HEK293 (cell line): ENCODE measurements around the gene KLF13.

ENCODE experiments used
- CTCF ChIA-PET: fragments of 350-600 bp; formaldehyde crosslinking; extraction: SDS; loops from one replicate; lab custom pipeline; 2021; ENCODE audit warnings: antibody characterized with exemption; lab: Yijun Ruan, JAX
- POLR2A ChIA-PET: fragments of 300-600 bp; formaldehyde crosslinking; extraction: SDS; loops from one replicate; lab custom pipeline; 2020; ENCODE audit warnings: antibody characterized with exemption, inconsistent platforms; lab: Yijun Ruan, JAX
- H3K27ac ChIP-seq: fragments of 200-500 bp; sonication (Bioruptor generic); 2 replicates; pipeline ENCODE4 v1.5.1; 2014; ENCODE audit warnings: low read depth, low read length, control low read depth, inconsistent platforms; ENCODE audit errors: extremely low read depth
- H3K36me3 ChIP-seq, 2 experiments: fragments of 200-500 bp in 1 of 2; sonication (Bioruptor generic) in 1 of 2; 1 replicate in 1 of 2; 2 replicates in 1 of 2; pipeline ENCODE4 v1.5.1; 2014 to 2017; ENCODE audit warnings: inconsistent platforms in 2 of 2, low read length in 2 of 2; ENCODE audit not compliant: control insufficient read depth in 2 of 2, insufficient read depth in 1 of 2
- H3K4me1 ChIP-seq: fragments of 200-500 bp; sonication (Bioruptor generic); 2 replicates; pipeline ENCODE4 v1.5.1; 2014; ENCODE audit warnings: mild to moderate bottlenecking, low read length, inconsistent platforms; ENCODE audit not compliant: control insufficient read depth, insufficient read depth
- H3K4me3 ChIP-seq: 2 replicates; pipeline ENCODE4 v1.5.1; 2011; ENCODE audit warnings: low read depth, mild to moderate bottlenecking, control low read depth, low read length, moderate library complexity
- H3K9me3 ChIP-seq: fragments of 200-500 bp; sonication (Bioruptor generic); 2 replicates; pipeline ENCODE4 v1.5.1; 2014; ENCODE audit warnings: low read depth, low read length, inconsistent platforms; ENCODE audit not compliant: control insufficient read depth, insufficient read depth
- BCL6B ChIP-seq: fragments of 450-650 bp; formaldehyde crosslinking; IDR thresholded peaks from 2 replicates; pipeline ENCODE4 v1.5.1; 2017; ENCODE audit warnings: missing biosample characterization, missing genetic modification characterization
- GLIS1 ChIP-seq: fragments of 450-650 bp; formaldehyde crosslinking; IDR thresholded peaks from 2 replicates; pipeline ENCODE4 v1.5.1; 2016; ENCODE audit warnings: missing biosample characterization, missing genetic modification characterization
- HOXC10 ChIP-seq: sonication (generic); formaldehyde crosslinking; IDR thresholded peaks from 2 replicates; pipeline ENCODE4 v1.8.1; 2023; ENCODE audit warnings: mild to moderate bottlenecking, missing genetic modification reagents
- KLF7 ChIP-seq: fragments of 450-650 bp; formaldehyde crosslinking; IDR thresholded peaks from 2 replicates; pipeline ENCODE4 v1.5.1; 2016; ENCODE audit warnings: missing biosample characterization, missing genetic modification characterization, borderline replicate concordance
- PRDM1 ChIP-seq: fragments of 450-650 bp; formaldehyde crosslinking; IDR thresholded peaks from 2 replicates; pipeline ENCODE4; 2016; ENCODE audit warnings: missing biosample characterization, missing genetic modification characterization
- REPIN1 ChIP-seq: fragments of 450-650 bp; formaldehyde crosslinking; IDR thresholded peaks from 2 replicates; pipeline ENCODE4 v1.5.1; 2017; ENCODE audit warnings: missing biosample characterization, missing genetic modification characterization, low read depth
- ZBTB44 ChIP-seq: fragments of 450-650 bp; IDR thresholded peaks from 2 replicates; pipeline ENCODE4 v1.5.1; 2018; ENCODE audit warnings: missing biosample characterization, mild to moderate bottlenecking, missing genetic modification characterization
- ZBTB8A ChIP-seq: fragments of 450-650 bp; formaldehyde crosslinking; IDR thresholded peaks from 2 replicates; pipeline ENCODE4 v1.5.1; 2016; ENCODE audit warnings: missing biosample characterization, missing genetic modification characterization
- ZNF138 ChIP-seq: fragments of 450-650 bp; formaldehyde crosslinking; IDR thresholded peaks from 2 replicates; pipeline ENCODE4 v1.5.1; 2016; ENCODE audit warnings: missing biosample characterization, missing genetic modification characterization, borderline replicate concordance
- ZNF16 ChIP-seq: fragments of 450-650 bp; formaldehyde crosslinking; IDR thresholded peaks from 2 replicates; pipeline ENCODE4 v1.5.1; 2016; ENCODE audit warnings: low read depth, missing biosample characterization, missing genetic modification characterization
- ZNF174 ChIP-seq: fragments of 450-650 bp; formaldehyde crosslinking; IDR thresholded peaks from 2 replicates; pipeline ENCODE4 v1.5.0; 2017; ENCODE audit warnings: missing biosample characterization, mild to moderate bottlenecking, missing genetic modification characterization
- ZNF221 ChIP-seq: fragments of 450-650 bp; formaldehyde crosslinking; IDR thresholded peaks from 2 replicates; pipeline ENCODE4 v1.5.1; 2017; ENCODE audit warnings: missing biosample characterization, missing genetic modification characterization, borderline replicate concordance
- ZNF223 ChIP-seq: fragments of 450-650 bp; formaldehyde crosslinking; IDR thresholded peaks from 2 replicates; pipeline ENCODE4 v1.5.1; 2016; ENCODE audit warnings: missing biosample characterization, missing genetic modification characterization
- ZNF274 ChIP-seq, 2 experiments: fragments of 200-500 bp in 1 of 2; fragments of 450-650 bp in 1 of 2; sonication (Bioruptor generic) in 1 of 2; formaldehyde crosslinking in 1 of 2; IDR thresholded peaks; 2 replicates each; pipeline versions ENCODE4 v1.5.1 to v1.6.1; 2014 to 2016; ENCODE audit warnings: borderline replicate concordance in 1 of 2, inconsistent platforms in 1 of 2, low read length in 1 of 2, missing biosample characterization in 1 of 2, missing genetic modification characterization in 1 of 2
- ZNF335 ChIP-seq: fragments of 450-650 bp; formaldehyde crosslinking; conservative IDR thresholded peaks from 2 replicates; pipeline ENCODE4 v1.5.1; 2016; ENCODE audit warnings: missing biosample characterization, missing genetic modification characterization
- ZNF366 ChIP-seq: fragments of 450-650 bp; formaldehyde crosslinking; conservative IDR thresholded peaks from 2 replicates; pipeline ENCODE4 v1.5.1; 2016; ENCODE audit warnings: missing biosample characterization, missing genetic modification characterization
- ZNF521 ChIP-seq: fragments of 450-650 bp; formaldehyde crosslinking; IDR thresholded peaks from 2 replicates; pipeline ENCODE4 v1.5.1; 2017; ENCODE audit warnings: missing biosample characterization, mild to moderate bottlenecking, missing genetic modification characterization
- ZNF585B ChIP-seq: fragments of 450-650 bp; formaldehyde crosslinking; IDR thresholded peaks from 2 replicates; pipeline ENCODE4 v1.5.1; 2016; ENCODE audit warnings: missing biosample characterization, missing genetic modification characterization
- ZNF621 ChIP-seq: fragments of 450-650 bp; formaldehyde crosslinking; IDR thresholded peaks from 2 replicates; pipeline ENCODE4 v1.5.1; 2017; ENCODE audit warnings: missing biosample characterization, missing genetic modification characterization
- ZNF629 ChIP-seq: fragments of 450-650 bp; formaldehyde crosslinking; IDR thresholded peaks from 2 replicates; pipeline ENCODE4 v1.5.1; 2017; ENCODE audit warnings: missing biosample characterization, missing genetic modification characterization
- ZNF654 ChIP-seq: fragments of 450-650 bp; formaldehyde crosslinking; IDR thresholded peaks from 2 replicates; pipeline ENCODE4 v1.5.1; 2016; ENCODE audit warnings: low read depth, missing biosample characterization, missing genetic modification characterization
- ZNF791 ChIP-seq: fragments of 450-650 bp; formaldehyde crosslinking; IDR thresholded peaks from 2 replicates; pipeline ENCODE4 v1.5.1; 2016; ENCODE audit warnings: missing biosample characterization, missing genetic modification characterization
- ZSCAN4 ChIP-seq: fragments of 450-650 bp; formaldehyde crosslinking; IDR thresholded peaks from 2 replicates; pipeline ENCODE4 v1.5.1; 2017; ENCODE audit warnings: missing biosample characterization, missing genetic modification characterization

Gene KLF13

GRCh38 chr15:31383139-31383538, 56.5 kb downstream of the KLF13 start:
- no peak overlapping the region for H3K27ac ChIP-seq
- ChIA-PET POLR2A (no interaction called here), CTCF (interaction anchor here (0.6 kb wide), 2 partner anchors 60 to 121 kb away, joined by 3 read pairs; no protein-coding TSS in a partner anchor)
- TF ChIP-seq ZSCAN4 (tag by site-specific recombination) = no peak
- H3K4me3 ChIP-seq = no peak overlapping the region
- H3K36me3 ChIP-seq = peaks cover 0 to 4% of the 10 kb centered on the region in 2 experiments; a peak in 1 of 3 replicates
- H3K4me1 ChIP-seq = no peaks in the 10 kb centered on the region
- no peaks in the 10 kb centered on the region for H3K9me3 ChIP-seq

- Histone ChIP-seq H3K4me1 (no peaks in the 10 kb centered on the region), H3K4me3 (no peak overlapping the region)
- TF ChIP-seq ZNF585B (tag by site-specific recombination) = no peak
- TF ChIP-seq BCL6B = no peak
- TF ChIP-seq REPIN1 (tag by site-specific recombination) = no peak
- TF ChIP-seq HOXC10 = no peak
- no peak for TF ChIP-seq ZBTB8A (tag by site-specific recombination)
- no peak for TF ChIP-seq ZNF629
- no peak for TF ChIP-seq ZNF521 (tag by site-specific recombination)
- TF ChIP-seq ZNF274 (IDR thresholded peaks at IDR 0.05; ENCODE audit: low read length) = no peak
- no peak for TF ChIP-seq ZNF274 (tag by site-specific recombination; IDR thresholded peaks at IDR 0.05; ENCODE audit: borderline replicate concordance)
- no peak for TF ChIP-seq ZNF366 (tag by site-specific recombination)
- TF ChIP-seq ZNF138 = no peak
- no peak for TF ChIP-seq PRDM1
- no peak for TF ChIP-seq ZNF654 (tag by site-specific recombination)
- no peak for TF ChIP-seq ZNF791
- no peak for TF ChIP-seq ZSCAN4 (tag by site-specific recombination)
- TF ChIP-seq ZNF16 = no peak
- no peak for TF ChIP-seq ZNF174 (tag by site-specific recombination)
- TF ChIP-seq ZNF621 (tag by site-specific recombination) = no peak
- TF ChIP-seq, all 188 proteins: peak for 0
- ChIA-PET CTCF (no interaction called here), POLR2A (no interaction called here)
- Histone ChIP-seq H3K36me3 (peaks cover 0 to 4% of the 10 kb centered on the region in 2 experiments; a peak in 1 of 3 replicates), H3K27ac (no peak overlapping the region), H3K9me3 (no peaks in the 10 kb centered on the region)
Measured at GRCh38 chr15:31384568-31384967, 57.9 kb downstream of the KLF13 start.

GRCh38 chr15:31385736-31386135, 59.1 kb downstream of the KLF13 start:
- CTCF ChIA-PET = interaction anchor here (0.7 kb wide), 1 partner anchor 26 kb away, joined by 5 read pairs; no protein-coding TSS in a partner anchor

More at GRCh38 chr15:31385736-31386135, 59.1 kb downstream of the KLF13 start:
- TF ChIP-seq KLF7 (tag by site-specific recombination) (no peak), ZNF221 (tag by site-specific recombination) (no peak), GLIS1 (tag by site-specific recombination) (no peak), ZNF335 (tag by site-specific recombination) (no peak), ZBTB44 (tag by site-specific recombination) (no peak), ZNF223 (tag by site-specific recombination) (no peak)
- no peaks in the 10 kb centered on the region for H3K36me3 ChIP-seq
- H3K27ac ChIP-seq = no peak overlapping the region
- H3K4me3 ChIP-seq = no peak overlapping the region
- no peaks in the 10 kb centered on the region for H3K9me3 ChIP-seq
- H3K4me1 ChIP-seq = no peaks in the 10 kb centered on the region
- POLR2A ChIA-PET = no interaction called here
